ENCODE measurements around the gene IQGAP3.
A peak's percentile ranks its signal among the peaks of the same experiment; 100 is the strongest.

Gene IQGAP3

DNA sequence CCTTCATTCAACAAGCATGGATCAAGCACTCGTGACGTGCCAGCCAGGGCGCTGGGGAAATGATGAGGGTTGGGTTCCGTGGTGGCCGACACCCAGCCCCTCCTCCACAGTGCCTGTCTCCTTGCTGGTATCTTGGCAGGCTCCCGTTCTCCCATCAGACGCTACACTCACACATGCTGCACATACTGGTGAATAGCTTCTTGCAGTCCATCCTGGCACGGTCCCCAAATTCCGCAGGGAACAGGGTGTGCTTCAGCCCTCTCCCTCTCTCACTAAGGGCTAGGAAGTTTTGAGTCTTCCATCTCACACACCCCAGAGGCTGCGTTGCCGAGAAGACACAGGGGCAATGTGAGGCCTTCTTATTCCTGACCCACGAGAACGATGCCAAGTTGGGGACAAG, 61.7 kb downstream of the IQGAP3 start:
- DNase-seq (ENCODE audit: low spot score): no peak

DNA sequence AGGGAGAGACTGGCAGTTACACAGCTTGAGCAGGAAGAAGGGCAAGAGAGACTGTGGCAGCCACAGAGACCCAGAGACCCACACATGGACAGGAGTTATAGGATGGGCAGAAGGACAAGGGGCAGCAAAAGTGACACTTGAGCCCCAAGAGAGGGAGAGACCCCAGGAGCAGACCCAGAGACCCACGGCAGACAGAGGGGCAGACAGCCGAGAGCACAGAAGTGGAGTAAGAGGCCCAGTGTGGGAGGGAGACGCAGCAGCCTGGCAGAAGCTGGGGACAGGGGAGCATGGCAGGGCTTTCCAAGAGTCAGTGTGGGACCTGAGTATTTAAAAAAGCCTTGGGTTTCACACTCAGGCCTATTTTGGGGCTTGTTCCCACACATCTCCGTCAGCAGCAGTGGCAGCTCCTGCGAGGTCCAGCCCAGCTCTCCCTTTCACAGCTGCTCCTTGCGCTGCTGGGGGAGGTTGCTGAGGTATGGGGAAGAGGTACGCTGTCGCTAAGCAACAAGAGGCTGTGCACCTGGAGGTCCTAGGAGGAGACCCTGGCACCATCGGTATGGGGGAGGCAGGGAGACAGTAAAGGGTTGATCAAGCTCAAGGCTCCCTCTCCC, 62.8 kb downstream of the IQGAP3 start:
- DNase-seq (ENCODE audit: low spot score): no peak

DNA sequence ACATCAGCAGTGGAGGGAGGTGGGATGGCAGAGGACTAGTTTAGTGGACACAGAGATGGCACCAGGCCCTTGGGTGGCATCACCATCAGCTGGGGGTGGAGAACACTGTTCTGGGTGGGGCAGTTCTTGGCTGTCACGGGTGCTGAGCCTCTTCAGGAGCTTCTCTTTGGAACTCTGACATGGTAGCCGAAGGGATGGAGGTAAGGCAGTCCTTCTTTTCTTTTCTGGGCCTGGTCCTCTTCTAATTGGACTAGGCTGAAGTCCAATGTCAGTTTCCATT, 63.5 kb downstream of the IQGAP3 start:
- no peak for DNase-seq (ENCODE audit: low spot score)

DNA sequence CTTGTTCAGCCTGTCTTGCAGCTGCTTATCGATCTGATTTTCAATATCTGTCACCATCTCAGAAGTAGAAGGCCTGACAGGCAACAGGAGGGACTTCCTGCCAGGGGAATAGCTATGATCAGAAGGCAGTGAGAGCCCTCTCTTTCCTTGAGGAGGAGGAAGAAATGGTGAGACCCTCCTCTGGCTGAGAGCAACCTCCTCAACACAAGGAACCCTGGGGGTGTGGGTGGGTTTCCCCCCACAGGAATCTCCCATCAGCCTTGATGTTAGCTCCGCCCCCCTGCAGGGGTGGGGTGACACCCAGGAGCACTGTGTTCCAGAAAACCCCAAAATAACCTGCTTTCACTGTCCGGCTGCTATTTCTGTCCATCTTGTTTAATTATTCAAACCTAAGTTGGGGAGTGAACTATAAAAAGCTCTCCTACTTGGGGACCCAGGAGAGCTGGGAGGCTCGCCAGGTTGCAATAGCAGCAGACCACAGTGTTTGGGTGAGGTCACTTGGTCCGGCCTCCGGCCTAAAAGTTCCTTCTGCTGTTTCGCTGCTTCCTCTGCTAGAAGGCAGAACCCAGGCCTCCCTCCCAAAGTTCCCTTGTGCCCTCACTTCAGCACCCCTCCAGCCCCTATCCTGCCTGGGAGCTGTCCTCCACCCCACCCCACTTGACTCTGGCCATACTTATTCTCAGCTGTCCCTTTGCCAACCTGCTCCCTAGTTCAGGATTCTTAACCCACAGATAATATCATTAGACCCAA, 64.0 kb downstream of the IQGAP3 start:
- no peak for DNase-seq (ENCODE audit: low spot score)

DNA sequence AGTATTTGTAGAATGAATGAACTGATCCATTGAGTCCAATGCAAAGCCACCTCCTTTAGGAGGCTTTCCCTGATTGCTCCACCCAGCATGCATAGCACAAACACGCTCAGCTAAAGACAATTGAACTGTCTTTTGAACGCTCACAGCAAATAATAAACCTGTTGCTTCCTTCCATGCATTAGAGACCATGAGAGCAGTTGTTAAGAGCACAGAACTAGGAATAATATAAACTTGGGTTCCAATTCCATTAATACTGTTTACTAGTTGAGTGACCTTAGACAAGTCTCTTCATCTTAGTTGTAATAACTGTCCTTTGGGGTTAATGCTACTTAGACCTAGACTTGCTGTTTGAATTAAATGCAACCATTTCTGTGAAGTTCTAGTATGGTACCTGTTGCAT, 65.9 kb downstream of the IQGAP3 start:
- no peak for DNase-seq (ENCODE audit: low spot score)

DNA sequence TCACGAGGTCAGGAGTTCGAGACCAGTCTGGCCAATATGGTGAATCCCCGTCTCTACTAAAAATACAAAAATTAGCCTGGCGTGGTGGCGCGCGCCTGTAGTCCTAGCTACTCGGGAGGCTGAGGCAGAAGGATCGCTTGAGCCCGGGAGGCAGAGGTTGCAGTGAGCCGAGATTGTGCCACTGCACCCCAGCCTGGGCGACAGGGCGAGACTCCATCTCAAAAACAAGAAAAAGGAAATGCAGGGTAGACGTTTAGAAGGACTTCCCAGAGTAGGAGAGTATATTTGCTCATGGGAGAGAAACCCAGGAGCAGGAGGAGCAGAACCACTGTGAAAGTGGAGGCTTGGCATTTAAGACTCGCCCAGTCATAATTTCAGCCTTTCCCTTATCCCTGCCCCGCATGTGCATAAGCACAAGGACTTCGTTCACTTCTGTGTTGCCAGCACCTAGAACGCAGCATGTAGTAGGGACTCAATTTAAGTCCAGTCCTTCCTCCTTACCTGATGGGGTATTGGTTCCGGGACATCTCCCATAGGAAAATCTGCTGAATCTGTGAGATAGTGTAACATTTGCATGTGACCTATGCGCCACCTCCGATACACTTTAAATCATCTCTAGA, 66.6 kb downstream of the IQGAP3 start:
- DNase-seq (ENCODE audit: low spot score): no peak

DNA sequence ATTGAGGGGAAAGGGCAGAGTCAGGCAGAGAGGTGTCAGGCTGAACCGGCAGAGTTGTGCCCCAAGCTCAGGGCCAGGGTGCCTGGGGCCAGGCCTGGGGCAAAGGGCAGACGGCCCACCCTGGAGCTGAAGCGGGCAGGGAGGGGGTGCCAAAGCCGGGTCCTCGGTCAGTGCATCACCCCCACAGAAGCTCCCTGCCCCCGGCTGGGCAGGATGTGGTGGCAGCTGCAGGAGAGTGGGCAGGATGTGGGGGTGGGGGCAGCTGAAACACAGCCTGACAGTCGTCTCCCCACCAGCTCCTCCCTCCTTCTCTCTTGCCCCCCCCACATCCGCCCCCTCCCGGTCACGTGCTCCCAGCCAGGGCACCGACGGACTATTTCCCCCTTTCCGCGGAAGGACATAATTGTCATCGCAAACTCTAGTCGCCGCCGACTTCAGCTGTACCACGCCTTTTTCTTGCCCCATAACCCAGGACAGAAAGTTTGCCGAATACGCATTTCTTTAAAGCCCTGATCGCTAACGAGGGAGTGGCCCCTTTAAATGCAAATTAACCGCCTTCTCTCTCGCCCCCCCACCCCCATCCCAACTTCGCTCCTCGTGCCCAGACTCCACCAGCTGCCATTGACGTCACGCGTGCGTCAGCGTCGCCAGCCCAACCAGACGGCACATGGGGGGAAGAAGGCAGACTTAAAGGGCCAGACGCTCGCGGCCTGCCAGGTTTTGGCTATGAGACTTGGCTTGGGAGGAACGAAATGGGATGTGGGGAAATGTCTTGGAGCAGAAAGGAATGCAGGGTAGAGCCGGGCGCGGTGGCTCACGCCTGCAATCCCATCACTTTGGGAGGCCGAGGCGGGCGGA, 67.3 kb downstream of the IQGAP3 start:
- peak; percentile 99 for DNase-seq (ENCODE audit: low spot score)

DNA sequence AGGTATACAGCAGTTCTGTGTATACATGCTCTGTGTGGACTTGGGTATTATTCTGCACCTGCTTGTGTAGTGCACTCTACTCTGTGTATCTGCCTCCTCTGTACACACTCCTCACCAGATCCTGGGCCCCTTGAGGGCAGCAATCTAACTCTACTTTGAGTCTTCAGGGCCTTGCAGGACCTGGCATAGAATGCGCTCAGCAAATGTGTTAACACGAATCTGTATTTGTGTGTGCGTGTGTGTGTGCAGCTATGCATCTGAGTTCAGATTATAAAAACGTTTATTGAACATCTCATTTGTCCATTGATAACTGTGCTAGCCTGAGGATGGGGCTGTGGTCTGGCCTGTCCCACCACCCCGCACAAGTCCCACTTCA, 67.9 kb downstream of the IQGAP3 start:
- DNase-seq (ENCODE audit: low spot score): peak; percentile 93

DNA sequence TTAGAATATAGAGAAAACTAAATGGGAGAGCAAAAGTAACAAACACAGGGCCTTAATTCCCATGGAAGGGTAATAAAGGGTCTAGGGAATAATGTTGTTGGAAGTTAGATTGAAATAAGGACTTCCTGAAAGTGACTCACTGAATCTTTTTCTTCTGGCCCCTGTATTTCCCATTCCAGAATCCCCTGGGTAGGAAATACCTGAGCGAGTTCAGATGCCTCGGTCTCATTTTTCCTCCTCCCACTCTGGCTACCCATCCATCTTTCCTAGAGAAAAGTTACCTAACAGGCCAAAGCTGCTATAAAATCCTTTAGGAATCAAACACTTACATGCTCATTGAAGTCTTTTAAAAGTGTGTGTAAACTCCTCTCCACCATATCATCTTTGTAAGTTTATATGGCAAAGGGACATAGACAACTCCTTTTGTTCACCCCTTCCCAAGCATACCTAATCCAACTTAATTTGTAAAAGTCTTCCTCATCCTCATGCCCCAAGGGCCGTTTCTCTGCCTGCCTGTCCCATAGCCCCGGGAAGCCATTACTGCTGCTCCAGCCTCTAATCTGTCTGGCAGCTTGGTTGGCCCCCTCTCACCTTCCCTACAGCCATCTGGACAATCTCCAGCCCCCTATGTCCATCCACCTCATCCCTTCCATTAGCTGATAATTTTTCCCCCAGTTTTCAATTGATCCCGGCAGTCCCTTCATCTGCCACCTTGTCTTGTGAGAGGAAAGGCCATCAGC, 68.5 kb downstream of the IQGAP3 start:
- no peak for DNase-seq (ENCODE audit: low spot score)

DNA sequence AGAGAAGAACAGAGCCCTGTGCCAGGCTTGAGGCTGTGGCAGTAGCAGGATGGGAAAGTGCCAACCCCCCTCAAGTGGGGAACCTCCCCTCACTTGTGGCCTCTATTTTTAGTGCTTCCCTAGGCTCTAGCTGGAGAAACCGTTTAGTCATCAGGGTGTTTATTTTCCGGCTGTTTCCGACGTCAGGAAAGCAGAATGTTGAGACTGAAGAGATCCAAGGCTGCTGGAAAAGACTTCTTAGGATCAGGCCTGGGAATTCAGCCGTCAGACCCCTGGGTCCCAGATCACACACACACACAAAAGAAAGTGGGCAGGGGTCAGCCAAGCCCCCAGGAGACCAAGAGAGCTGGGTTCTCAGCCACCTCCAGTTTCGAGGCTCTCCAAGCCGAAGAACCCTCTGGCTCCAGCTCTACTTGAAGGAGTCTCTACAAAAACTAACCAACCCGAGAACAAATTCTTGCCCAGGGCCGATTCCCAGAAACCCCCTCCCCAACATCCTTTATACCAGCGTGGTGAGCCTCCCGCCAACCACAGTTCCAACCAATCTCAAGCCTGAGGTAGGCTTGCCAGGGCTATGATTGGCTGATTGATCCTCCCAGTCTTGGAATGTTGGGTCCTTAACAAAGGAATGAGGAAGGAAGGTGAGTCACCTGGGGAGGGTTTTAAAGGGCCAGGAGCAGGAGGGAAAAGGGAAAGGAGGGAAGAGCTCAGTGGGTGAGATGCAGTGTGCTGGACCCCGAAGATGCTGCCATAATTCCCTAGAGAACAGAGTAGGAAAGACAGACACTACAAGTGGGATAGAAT, 69.3 kb downstream of the IQGAP3 start:
- DNase-seq (ENCODE audit: low spot score): no peak

DNA sequence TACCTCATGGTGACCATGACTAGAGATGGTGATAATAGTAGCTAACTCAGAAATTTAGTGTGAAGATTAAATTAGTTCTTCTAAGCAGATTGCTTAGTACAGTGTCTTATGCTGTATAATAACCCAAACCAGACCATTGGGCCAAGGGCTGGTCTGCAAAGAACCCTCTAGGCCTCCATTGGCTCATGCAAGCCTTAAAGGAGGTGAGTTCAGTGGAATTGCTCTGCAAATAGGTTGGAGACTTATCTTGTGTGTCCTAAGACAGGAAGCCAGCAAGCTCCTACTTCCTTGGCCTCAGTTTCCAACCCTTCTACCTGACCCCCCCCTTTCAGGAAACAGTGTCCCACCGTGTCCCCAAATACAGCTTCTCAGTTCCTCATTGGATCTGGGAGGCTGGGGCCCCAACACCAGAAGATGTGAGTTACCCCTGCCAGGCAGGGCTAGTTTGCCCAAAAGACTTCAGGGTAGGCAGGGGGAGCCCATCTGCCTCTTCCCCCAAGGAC, 69.9 kb downstream of the IQGAP3 start:
- DNase-seq (ENCODE audit: low spot score): peak; percentile 46

DNA sequence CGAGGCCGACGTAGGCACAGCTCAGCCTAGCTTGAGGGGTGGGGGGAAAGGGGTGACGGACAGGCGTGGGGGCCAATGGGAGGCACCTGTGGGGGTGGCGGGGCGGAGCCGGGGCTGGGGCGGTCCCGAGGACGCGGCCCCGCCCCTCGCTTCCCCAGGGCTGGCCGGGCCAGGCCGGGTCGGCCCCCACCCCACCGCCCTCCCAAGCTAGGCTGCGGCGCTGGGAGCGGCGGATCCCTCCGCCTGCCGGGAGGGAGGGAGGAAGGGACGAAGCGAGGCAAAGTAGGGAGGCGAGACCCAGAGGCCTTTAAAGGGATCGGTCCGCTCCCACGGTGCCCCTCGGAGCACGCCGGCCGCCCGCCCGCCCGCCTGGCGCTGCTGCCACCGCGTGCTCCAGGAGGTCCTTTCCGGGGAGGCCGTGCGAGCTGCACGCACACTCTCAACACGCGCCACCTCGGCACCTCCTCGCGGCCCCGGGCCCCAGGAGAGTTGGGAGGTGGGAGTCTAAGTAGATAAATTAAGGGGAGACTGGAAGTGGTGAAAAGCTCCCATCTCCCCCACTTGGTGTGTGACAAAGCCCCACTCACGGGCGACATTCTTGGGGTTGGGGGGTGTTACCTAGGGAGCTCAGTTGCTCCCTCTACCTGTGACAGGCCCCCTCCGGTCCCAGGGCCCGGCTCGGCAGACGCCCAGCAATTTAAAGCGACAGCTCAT, 71.4 kb downstream of the IQGAP3 start:
- peak; percentile 97 for DNase-seq (ENCODE audit: low spot score)

DNA sequence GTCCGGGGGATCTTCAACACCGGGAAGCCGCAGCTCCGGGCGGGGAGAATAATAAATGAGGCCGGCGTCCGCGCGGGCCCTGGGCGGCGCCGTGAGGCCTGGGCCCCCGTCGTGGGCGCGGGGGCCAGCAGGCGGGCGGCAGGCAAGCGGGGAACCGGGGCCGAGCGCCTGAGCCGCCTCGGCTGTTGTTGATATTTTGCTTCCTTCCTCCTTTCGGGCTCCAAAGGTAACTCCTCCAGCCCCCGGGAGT, 71.9 kb downstream of the IQGAP3 start, which contains the start of gene MEF2D:
Gene MEF2D (minus strand): TSS at position 233 of the 250 bp plus-strand sequence. CDS start 17,483 bp downstream, outside the sequence.
- no peak for DNase-seq (ENCODE audit: low spot score)

DNA sequence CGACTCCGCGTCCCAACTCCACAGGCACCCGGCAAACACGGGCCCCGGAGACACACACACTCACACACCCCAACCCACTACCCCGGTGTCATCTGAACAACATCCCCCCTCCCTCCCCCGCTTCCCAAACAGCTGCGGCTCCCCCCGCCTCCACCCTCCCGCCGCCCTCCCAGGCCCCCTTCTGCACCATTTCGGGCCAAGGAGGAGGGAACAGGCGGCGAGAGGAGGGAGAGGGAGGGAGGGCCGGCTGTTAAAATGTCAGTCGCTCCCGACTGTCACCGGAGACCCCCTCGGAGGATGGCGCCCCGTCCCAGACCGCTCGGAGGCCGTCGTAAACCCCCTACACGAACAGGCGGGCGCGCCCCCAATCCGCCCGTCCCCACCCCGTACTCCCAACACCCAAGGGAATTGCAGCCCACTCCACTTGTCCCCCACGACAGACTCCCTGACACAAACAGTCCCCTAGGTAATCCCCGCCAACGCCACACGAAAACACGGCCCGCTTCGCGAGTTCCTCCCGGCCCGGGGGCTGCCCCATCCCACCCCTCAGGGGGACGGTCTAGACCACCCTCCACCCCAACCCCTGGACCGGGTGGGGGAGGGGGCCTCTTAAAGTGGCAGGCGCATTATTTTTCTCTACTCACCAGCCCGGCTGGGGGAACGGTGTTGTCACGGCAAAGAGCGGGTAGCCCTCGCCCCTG, 72.4 kb downstream of the IQGAP3 start:
- peak; percentile 71 for DNase-seq (ENCODE audit: low spot score)

DNA sequence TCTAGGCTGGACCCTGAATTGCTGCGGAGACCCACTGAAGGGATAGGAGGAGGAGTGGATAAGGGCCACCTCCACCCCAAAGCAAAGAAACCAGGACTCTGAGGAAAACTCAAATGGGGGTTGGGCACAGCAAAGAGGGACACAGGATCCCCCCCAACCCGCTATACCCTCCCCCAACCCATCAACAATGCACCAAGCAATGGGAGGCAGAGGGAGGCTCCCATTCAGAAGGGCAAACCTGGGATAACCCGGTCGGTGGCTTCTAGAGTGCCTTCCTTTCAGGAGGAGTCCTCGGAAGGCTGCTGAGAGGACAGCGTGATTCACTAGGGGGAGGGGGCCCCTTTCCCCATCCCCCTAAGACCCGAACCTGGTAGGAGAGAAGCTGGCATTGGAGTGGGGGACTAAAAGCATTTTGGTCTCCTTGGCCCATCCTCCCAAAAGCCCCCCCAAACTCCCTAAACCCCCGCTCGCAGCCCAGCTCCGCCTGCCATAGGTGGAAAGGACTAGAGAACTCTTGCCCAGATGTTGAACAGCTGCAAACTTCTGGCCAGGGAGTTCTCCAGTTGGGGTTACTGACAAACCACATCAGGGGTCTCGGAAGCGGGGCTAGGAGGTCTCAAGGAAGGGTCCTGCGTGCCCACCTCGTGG, 73.0 kb downstream of the IQGAP3 start:
- DNase-seq (ENCODE audit: low spot score): peak; percentile 67

DNA sequence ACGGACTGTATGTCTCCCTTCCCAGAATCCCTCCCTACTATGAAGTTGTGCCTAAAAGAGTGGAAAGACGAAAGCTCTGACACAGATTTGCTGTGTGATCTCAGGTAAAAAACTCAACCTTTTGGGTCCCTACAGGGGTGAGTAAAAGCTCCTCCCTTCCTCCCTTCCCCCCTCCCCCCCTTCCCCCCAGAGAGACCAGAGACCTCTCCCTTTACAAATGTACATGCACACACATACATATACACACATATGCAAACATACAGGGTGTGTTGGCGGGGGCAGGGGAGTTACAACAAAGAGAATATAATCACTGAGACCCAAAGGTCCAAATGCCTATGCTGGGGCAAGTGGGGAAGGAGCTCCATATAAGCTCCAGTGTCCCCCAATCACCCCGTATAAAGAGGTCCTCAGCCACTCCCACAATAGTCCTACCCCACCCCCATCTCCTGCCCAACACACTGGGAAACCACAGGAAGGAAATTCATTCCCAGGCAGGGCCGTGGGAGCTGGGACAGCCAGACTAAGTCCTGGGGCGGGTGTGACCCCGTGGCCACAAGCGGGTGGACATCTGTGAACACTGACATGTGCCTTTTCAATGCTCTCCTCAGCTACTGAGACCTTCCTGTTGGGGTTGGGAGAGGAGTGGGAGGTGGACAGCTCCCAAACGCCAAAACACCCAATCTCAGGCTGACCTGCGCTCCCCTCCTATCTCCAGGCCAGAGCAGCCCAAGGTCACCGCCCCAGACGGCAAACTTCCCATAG, 73.8 kb downstream of the IQGAP3 start:
- peak; percentile 63 for DNase-seq (ENCODE audit: low spot score)

DNA sequence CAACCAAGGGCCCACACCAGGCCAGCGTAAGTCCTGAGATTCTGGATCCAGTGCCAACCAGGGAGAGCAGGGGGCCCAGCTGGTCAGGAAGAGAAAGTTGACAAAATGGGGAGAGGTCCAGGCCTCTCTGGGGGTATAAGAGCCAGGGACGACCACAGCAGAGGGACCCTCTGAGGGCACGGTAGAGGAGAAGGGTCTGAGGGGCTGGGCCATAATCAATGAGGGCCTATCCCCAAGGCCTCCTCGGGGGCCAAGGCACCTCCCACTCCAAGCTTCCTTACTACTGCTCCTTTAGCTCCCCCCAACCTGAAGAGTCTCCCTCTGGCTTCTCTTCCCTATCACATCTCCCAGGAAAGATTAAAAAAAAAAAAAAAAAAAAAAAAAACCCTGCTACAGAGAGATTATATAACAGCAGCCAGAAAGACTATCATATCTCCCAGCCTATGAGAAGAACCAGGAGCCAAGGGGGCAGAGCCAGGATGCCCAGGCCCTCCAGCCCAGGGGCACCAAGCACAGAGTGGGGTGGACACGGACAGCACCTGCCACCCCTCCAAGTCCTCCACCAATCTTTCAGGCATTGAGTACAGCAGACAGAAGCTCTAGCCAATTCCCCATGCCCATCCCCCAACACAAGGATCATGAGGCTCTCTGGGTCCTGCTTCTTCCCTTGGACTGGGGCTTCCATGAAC, 74.5 kb downstream of the IQGAP3 start:
- no peak for DNase-seq (ENCODE audit: low spot score)

Data from NAMALWA (cell line).